ENCODE results near the gene COPS9.

Gene COPS9

GRCh38 chr2:240139666-240140393 is 3.7 kb upstream of the COPS9 start:
- no peak for TF ChIP-seq CTCF (IDR thresholded peaks at IDR 0.05; ENCODE audit: borderline replicate concordance, insufficient read depth, low read depth, low read length)
- H3K4me3 ChIP-seq (ENCODE audit: low read depth, low read length) = no peak overlapping the region

GRCh38 chr2:240139011-240139441 is 2.9 kb upstream of the COPS9 start:
- TF ChIP-seq CTCF (IDR thresholded peaks at IDR 0.05; ENCODE audit: borderline replicate concordance, insufficient read depth, low read depth, low read length) = no peak

DNA sequence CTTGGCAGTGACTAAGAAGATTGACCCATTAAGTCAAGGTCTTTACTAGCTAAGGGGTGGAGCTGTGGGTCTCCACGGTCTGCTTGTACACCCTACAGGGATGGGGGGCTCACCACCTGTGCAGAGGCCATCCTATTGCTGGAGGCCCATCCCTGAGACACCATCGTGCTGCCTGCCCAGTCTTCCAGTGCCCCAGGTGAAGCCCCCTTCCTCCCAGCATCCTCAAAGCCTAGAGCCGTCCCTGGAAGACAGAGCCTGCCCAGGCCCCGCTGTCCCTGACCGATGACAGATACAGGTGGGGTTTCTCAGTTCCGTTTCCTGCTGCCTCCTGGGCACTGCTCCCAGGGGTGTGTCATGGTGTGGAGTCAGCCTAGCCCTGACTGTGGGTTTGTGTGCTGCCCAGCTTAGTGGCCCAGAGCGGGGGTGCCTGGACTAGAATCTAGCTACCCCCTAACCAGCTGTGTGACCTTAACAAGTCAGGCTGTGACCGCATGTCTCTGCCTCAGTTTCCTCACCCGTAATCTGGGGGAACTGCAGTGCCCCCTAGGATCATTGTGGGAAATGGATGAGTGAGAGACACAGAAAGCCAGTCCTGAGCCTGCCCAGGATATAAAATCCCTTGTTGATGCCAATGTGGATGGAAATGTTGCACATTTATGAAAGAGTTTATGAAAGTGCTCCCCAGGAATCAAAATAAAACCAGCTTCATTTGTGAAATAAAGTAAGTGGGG is 2.3 kb upstream of the COPS9 start:
- no peak for TF ChIP-seq CTCF (IDR thresholded peaks at IDR 0.05; ENCODE audit: borderline replicate concordance, insufficient read depth, low read depth, low read length)
- no peak overlapping the region for H3K4me3 ChIP-seq (ENCODE audit: low read depth, low read length)

More at GRCh38 chr2:240139011-240139441, 2.9 kb upstream of the COPS9 start:
- no peak overlapping the region for H3K4me3 ChIP-seq (ENCODE audit: low read depth, low read length)

DNA sequence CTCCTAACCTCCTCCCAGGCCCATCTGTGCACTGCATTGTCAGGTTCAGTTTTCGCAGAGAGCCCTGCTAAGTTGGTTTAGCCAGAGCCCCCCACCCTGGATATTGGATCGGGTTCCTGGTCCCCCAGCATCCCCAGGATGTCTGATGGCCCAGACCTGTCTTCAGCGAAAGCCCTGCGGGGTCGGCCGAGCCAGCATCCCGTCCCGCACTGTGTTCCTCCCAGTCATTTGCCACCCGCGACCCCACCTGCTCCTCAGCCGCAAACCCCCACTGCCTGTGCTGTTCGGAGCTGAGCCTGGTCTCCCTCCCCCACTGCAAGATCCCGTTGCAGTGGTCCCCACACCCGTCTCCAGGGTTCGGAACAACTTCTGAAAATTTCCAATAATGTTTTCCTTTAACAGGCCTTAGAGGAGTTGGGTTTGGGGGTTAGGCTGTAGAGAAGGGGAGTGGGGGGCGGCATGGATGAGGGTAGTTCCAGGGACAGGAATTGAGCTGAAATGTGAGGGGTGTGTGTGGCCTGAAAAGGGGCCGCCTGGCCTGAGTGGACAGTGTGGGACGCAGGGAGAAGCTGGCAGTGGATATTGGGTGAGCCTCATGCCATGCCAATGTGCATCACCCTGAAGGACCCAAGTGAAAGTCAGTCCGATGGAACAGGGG is 1.6 kb upstream of the COPS9 start:
- H3K4me3 ChIP-seq (ENCODE audit: low read depth, low read length) = no peak overlapping the region
- TF ChIP-seq CTCF (IDR thresholded peaks at IDR 0.05; ENCODE audit: borderline replicate concordance, insufficient read depth, low read depth, low read length) = no peak

GRCh38 chr2:240136671-240137292 is 677 bp upstream of the COPS9 start:
- H3K4me3 ChIP-seq (ENCODE audit: low read depth, low read length) = peak overlapping the region; percentile 67
- TF ChIP-seq CTCF (IDR thresholded peaks at IDR 0.05; ENCODE audit: borderline replicate concordance, insufficient read depth, low read depth, low read length) = no peak

GRCh38 chr2:240135706-240136012 is 446 bp downstream of the COPS9 start:
- no peak for TF ChIP-seq CTCF (IDR thresholded peaks at IDR 0.05; ENCODE audit: borderline replicate concordance, insufficient read depth, low read depth, low read length)
- H3K4me3 ChIP-seq (ENCODE audit: low read depth, low read length) = peak overlapping the region; percentile 67
